Measurements from ENCODE around the gene HINFP. TPM values are rescaled to one million over a fixed set of nuclear protein-coding genes. Genes with fewer than 3 reads are reported as not detected.

The HINFP gene
- total and polyA plus RNA-seq, 2 experiments from 2014 or later, result 12.6 to 29.2 TPM

DNA sequence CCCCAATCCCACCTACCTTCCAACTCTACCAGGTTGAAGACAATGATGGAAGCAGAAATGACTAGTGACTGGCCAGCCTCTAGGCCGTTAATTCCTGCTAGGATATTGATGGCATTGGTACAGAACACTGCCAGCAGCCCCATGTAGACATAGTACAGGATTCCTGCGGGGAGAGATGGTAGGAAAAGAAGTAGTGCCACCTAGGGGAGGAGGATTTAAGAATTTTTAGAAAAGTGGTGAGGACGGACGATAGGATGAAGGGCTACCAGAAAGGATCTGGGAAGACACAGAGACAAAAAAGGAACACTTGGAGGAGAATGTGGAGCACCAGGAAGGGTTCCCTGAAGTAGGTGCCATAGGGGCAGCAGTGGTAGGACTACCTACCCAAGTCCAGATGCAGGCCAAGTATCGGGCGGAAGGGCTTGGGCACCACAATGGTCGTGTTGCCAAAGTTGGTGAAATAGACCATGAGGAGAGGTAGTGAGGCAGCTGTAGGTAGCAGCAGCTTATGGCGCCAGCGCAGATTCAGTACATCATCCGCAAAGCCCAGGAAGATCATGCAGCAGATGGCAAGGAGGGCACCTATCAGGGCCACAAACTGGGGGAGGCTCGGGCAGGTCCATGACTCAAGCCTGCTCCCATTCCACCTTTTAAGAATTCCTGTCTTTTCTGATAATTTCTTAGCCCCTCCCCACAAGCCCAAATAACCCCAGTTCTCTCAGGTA lies 21.0 kb upstream of the HINFP start:
- peak overlapping the region; percentile 100 for H3K4me2 ChIP-seq
- peaks cover 14% of the 10 kb centered on the region for H3K36me3 ChIP-seq (ENCODE audit: insufficient read depth)
- 0 out of 3 replicates have a peak, but pooled peaks have one; percentile 0 for ATAC-seq
- H3K79me2 ChIP-seq (replicated peaks; ENCODE audit: insufficient read depth), result peaks cover 15% of the 10 kb centered on the region
- Mint-ChIP-seq H3K4me3 (peak overlapping the region; percentile 80), H3K27me3 (ENCODE audit: insufficient read depth, low read depth, poor library complexity) (peaks cover 12% of the 10 kb centered on the region), H3K4me1 (peaks cover 16% of the 10 kb centered on the region), H3K36me3 (ENCODE audit: low read depth) (peaks cover 28% of the 10 kb centered on the region), H3K27ac (peak overlapping the region; percentile 99; the same call in 1 of the 2 replicates), H3K9me3 (no peaks in the 10 kb centered on the region)
- TF ChIP-seq, protein P1, sequence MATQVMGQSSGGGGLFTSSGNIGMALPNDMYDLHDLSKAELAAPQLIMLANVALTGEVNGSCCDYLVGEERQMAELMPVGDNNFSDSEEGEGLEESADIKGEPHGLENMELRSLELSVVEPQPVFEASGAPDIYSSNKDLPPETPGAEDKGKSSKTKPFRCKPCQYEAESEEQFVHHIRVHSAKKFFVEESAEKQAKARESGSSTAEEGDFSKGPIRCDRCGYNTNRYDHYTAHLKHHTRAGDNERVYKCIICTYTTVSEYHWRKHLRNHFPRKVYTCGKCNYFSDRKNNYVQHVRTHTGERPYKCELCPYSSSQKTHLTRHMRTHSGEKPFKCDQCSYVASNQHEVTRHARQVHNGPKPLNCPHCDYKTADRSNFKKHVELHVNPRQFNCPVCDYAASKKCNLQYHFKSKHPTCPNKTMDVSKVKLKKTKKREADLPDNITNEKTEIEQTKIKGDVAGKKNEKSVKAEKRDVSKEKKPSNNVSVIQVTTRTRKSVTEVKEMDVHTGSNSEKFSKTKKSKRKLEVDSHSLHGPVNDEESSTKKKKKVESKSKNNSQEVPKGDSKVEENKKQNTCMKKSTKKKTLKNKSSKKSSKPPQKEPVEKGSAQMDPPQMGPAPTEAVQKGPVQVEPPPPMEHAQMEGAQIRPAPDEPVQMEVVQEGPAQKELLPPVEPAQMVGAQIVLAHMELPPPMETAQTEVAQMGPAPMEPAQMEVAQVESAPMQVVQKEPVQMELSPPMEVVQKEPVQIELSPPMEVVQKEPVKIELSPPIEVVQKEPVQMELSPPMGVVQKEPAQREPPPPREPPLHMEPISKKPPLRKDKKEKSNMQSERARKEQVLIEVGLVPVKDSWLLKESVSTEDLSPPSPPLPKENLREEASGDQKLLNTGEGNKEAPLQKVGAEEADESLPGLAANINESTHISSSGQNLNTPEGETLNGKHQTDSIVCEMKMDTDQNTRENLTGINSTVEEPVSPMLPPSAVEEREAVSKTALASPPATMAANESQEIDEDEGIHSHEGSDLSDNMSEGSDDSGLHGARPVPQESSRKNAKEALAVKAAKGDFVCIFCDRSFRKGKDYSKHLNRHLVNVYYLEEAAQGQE (IDR thresholded peaks at IDR 0.05; ENCODE audit: unreplicated experiment), result no peak
- no peak for TF ChIP-seq ETS1 (IDR thresholded peaks at IDR 0.05)
- TF ChIP-seq CTCF (conservative IDR thresholded peaks at IDR 0.05; ENCODE audit: low read depth in 2 of 2), result peak; percentile 55 to 62
- no peak for TF ChIP-seq ZNF114 (CRISPR knock-in tag; IDR thresholded peaks at IDR 0.05)
- TF ChIP-seq EZH2 (IDR thresholded peaks at IDR 0.05; ENCODE audit: low read depth, unreplicated experiment), result no peak
- no peak for TF ChIP-seq EZH2phosphoT487 (IDR thresholded peaks at IDR 0.05; ENCODE audit: unreplicated experiment)
- peak overlapping the region; percentile 89; the same call in 1 of the 2 replicates for H2AFZ ChIP-seq
- H3K4me1 ChIP-seq (ENCODE audit: insufficient read depth), result peaks cover 22% of the 10 kb centered on the region
- H3K27me3 ChIP-seq (ENCODE audit: insufficient read depth), result no peaks in the 10 kb centered on the region
- peak; percentile 61 for DNase-seq (ENCODE audit: low spot score)
- peak overlapping the region; percentile 98 for H3K4me3 ChIP-seq
- H4K20me1 ChIP-seq (replicated peaks; ENCODE audit: insufficient read depth), result no peaks in the 10 kb centered on the region
- peaks cover 35% of the 10 kb centered on the region for H3F3A ChIP-seq (replicated peaks; ENCODE audit: low read depth)
- peak overlapping the region; percentile 90 for H3K27ac ChIP-seq (ENCODE audit: low read depth)
- H3K9me2 ChIP-seq (ENCODE audit: insufficient read depth), result no peaks in the 10 kb centered on the region
